Lower leg skin (tissue), 4 donors: ENCODE data around the gene FBXO17. TPM values are rescaled to one million over a fixed set of nuclear protein-coding genes. Genes with fewer than 3 reads are reported as not detected.

Experiments used
- DNase-seq, 2 donors: peaks; one replicate each; pipeline ENCODE4 v3.0.0-alpha.2; 2019; ENCODE audit warnings: low spot score in 2 of 2
- H3K4me3 ChIP-seq: fragments of 200-600 bp; sonication (generic); 2 replicates; pipeline ENCODE4 v1.5.1; 2017; ENCODE audit warnings: mild to moderate bottlenecking, low read depth; ENCODE audit not compliant: poor library complexity, severe bottlenecking
- CTCF ChIP-seq, 3 donors: fragments of 450-650 bp; IDR thresholded peaks; one replicate each; pipeline ENCODE4 v1.5.1; 2016; ENCODE audit warnings: antibody characterized with exemption in 3 of 3, mild to moderate bottlenecking in 3 of 3, moderate library complexity in 2 of 3
- POLR2A ChIP-seq, 2 donors: fragments of 450-650 bp; IDR thresholded peaks; one replicate each; pipeline ENCODE4 v1.6.1; 2016 to 2017; ENCODE audit warnings: antibody characterized with exemption in 2 of 2, mild to moderate bottlenecking in 1 of 2, moderate library complexity in 1 of 2
- WGBS, 2 donors: methylation state at CpG; one replicate each; pipeline ENCODE4 v1.1.5; 2018; 5-methylcytosine and 5-hydroxymethylcytosine counted together
- intact Hi-C: fragments of 100-400 bp; cut with DNase I; formaldehyde crosslinking; loops from one replicate; pipeline ENCODE4 v1.15.0; 2023; ENCODE audit warnings: low total_unique reads
- total RNA-seq, 4 donors: library from RNA; depleted of rRNA; stranded (reverse); fragments of >200 nt; gene quantifications; one replicate each; pipeline ENCODE4 v1.1.0, GENCODE V29; 2016

The FBXO17 gene
- total RNA-seq, 4 donors from 2014 or later: 13.2 to 46.5 (median 34.3) TPM

GRCh38 chr19:38917921-38918491 lies 57.5 kb downstream of the FBXO17 start:
- no peak for TF ChIP-seq CTCF (IDR thresholded peaks at IDR 0.05)
- TF ChIP-seq POLR2A (IDR thresholded peaks at IDR 0.05): no peak
- no peak overlapping the region for H3K4me3 ChIP-seq
- no peak for DNase-seq
- WGBS, 2 donors: 73% methylated on average over 12 to 13 of the region's 13 CpGs
- intact Hi-C loops: no loop called here

DNA sequence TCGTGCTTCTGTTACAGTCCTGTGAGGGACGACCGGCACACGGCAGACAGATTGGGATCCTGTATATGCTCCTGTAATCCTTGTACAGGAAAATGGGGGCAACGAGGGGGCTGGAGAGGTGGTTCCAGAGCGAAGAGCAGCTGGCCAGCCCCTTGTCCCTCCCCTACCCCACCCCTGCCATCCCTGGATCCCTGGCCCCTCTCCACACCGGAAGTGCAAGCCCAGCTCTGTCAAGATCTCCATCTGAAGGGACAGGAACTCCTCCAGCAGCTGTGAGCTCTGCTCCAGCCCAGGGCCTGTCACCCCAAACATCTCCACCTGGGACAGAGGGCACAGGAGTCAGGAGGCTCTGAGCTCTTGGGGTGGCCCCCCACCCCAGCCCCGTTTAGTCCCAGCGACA lies 58.0 kb downstream of the FBXO17 start:
- WGBS, 2 donors: 75 to 85% methylated on average over 9 of the region's 9 CpGs
- intact Hi-C loops: no loop called here
- TF ChIP-seq POLR2A (IDR thresholded peaks at IDR 0.05) (no peak), CTCF (IDR thresholded peaks at IDR 0.05) (no peak)

DNA sequence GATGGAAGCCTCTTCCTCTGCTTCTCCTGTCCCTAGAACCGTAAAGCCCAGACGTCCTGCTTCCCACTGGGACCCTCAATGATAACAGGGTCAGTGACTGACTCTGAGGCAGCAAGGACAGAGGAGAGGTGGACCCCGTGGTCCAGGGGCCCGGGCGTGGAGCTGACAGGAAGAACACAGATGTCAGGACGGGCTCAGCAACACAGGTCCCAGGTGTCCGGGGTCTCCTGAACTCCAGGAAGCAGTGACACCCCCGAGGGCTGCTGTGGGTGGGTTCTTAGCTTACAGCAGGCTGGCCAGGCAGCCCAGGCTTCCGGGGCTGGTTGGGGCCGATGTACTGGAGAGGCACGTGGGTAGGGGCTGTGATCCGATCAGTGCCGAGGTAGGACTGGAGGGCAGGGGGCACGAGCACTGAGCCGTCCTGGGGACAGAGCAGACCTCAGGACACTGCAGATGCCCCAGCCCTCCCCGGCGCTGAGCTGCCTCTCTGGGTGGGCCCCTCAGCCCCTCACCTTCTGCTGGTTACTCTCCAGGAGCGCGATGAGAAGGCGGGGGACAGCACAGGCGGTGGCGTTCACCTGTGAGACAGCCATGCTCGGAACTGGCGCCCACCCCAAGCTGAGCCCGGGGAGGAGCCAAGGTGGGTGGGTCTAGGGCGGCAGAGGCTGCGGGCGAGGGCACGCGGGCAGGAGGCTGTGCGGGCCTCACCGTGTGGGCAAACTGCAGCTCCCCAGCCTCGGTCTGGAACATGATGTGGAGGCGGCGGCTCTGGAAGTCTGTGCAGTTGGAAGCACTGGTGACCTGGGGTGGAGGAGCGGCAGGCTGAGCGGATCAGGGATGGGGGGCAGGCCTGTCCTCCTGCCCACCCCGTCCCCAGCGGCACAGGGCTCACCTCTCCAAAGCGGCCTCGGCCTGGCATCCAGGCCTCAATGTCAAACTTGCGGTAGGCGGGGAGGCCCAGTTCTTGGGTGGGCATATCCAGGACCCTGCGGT lies 59.9 kb downstream of the FBXO17 start:
- WGBS, 2 donors: 87 to 90% methylated on average over 37 to 38 of the region's 44 CpGs
- no peak overlapping the region for H3K4me3 ChIP-seq
- intact Hi-C loops: no loop called here
- no peak for DNase-seq
- TF ChIP-seq POLR2A (IDR thresholded peaks at IDR 0.05) (no peak), CTCF (IDR thresholded peaks at IDR 0.05) (no peak)

More for the DNA sequence above, 58.0 kb downstream of the FBXO17 start:
- no peak for DNase-seq
- H3K4me3 ChIP-seq: no peak overlapping the region

- H3K4me3 ChIP-seq: no peak overlapping the region
- TF ChIP-seq POLR2A (IDR thresholded peaks at IDR 0.05) (no peak), CTCF (IDR thresholded peaks at IDR 0.05) (no peak)
- intact Hi-C loops: no loop called here
- DNase-seq: no peak
- 94 to 96% methylated on average over 8 of the region's 8 CpGs for WGBS, 2 donors
Measured at GRCh38 chr19:38913958-38914357, 61.6 kb downstream of the FBXO17 start.

DNA sequence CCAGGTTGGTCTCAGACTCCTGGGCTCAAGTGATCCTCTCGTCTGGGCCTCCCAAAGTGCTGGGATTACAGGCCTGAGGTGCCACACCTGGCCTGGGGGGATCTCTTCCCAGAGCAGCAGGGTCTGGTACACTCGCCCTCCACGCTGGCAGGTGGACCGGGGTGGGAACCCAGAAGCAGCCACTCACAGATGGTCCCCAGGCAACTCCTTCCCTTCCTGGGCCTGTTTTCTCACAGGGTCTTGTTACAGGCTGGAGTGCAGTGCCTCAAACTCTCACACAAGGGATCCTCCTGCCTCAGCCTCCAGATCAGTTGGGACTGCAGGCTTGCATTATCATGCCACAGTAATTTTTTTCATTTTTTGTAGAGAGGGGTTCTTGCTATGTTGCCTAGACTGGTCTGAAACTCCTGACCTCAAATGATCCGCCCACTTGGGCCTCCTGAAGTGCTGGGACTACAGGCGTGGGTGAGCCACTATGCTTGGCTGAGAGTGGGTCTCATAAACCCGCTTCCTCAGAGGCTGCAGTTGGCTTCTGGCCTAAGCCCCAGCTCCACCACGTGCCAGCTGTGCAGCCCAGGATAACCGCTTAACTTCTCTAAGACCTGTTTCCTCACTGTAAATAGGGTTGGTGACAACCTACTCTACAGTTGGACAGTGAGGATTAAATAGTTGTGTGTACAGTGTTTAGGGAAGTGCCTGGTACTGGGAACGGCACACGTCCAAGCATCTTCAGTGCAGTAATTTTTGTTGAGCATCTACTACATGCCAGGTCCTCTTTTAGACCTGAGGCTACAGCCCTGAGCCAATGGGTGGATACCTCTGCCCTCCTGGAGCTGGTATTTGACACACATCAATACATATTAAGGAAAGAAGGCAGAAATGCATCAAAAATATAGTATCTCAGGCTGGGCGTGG lies 62.7 kb downstream of the FBXO17 start:
- intact Hi-C loops: no loop called here
- WGBS, 2 donors: 65 to 76% methylated on average over 12 of the region's 12 CpGs
- TF ChIP-seq POLR2A (IDR thresholded peaks at IDR 0.05): no peak
- no peak for TF ChIP-seq CTCF (IDR thresholded peaks at IDR 0.05)
- no peak overlapping the region for H3K4me3 ChIP-seq
- no peak for DNase-seq
